C4-2B (cell line): ENCODE data around the gene SAMM50.

Experiments
- H3K27ac ChIP-seq: fragments of 450-650 bp; 2 replicates; pipeline ENCODE4 v1.5.1; 2017
- ZFX ChIP-seq: fragments of 450-650 bp; IDR thresholded peaks from 2 replicates; pipeline ENCODE4 v1.6.1; 2017
- TF ChIP-seq, protein P1 (sequence below): fragments of 450-650 bp; conservative IDR thresholded peaks from 2 replicates; pipeline ENCODE4 v1.5.1; 2017; ENCODE audit warnings: mild to moderate bottlenecking

SAMM50 gene

DNA sequence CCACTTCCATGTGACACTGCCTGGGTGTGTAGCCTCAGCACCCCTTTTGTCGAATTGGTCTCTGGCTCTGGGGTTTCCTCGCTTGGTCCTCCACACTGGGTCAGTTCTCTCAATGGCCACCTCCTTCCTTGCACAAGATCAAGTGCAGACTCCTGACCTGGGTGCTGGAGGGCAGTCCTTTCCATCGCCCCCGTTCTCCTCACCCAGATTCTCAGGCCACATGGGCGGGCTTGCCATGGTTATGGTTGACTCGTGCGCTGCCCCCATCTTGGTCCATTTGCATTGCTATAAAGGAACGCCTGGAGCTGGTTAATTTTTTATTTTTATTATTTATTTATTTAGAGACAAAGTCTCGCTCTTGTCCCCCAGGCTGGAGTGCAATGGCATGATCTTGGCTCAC, 63.4 kb downstream of the SAMM50 start:
- no peak for TF ChIP-seq ZFX
- TF ChIP-seq, protein P1, sequence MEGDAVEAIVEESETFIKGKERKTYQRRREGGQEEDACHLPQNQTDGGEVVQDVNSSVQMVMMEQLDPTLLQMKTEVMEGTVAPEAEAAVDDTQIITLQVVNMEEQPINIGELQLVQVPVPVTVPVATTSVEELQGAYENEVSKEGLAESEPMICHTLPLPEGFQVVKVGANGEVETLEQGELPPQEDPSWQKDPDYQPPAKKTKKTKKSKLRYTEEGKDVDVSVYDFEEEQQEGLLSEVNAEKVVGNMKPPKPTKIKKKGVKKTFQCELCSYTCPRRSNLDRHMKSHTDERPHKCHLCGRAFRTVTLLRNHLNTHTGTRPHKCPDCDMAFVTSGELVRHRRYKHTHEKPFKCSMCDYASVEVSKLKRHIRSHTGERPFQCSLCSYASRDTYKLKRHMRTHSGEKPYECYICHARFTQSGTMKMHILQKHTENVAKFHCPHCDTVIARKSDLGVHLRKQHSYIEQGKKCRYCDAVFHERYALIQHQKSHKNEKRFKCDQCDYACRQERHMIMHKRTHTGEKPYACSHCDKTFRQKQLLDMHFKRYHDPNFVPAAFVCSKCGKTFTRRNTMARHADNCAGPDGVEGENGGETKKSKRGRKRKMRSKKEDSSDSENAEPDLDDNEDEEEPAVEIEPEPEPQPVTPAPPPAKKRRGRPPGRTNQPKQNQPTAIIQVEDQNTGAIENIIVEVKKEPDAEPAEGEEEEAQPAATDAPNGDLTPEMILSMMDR: no peak
- no peak overlapping the region for H3K27ac ChIP-seq

DNA sequence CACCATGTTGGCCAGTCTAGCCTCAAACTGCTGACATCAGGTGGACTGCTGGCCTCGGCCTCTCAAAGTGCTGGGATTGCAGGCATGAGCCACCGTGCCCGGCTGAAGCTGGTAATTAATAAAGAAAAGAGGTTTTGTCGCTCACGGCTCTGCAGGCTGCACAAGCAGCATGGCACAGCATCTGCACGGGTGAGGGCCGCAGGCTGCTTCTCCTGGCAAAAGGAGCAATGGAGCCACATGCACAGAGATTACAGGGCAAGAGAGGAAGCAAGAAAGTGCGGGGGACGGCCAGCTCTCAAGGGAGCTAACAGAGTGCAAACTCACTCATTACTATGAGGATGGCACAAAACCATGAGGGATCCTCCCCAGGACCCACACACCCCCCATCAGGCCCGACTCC, 64.2 kb downstream of the SAMM50 start:
- no peak overlapping the region for H3K27ac ChIP-seq
- TF ChIP-seq ZFX: no peak
- TF ChIP-seq, protein P1: no peak

DNA sequence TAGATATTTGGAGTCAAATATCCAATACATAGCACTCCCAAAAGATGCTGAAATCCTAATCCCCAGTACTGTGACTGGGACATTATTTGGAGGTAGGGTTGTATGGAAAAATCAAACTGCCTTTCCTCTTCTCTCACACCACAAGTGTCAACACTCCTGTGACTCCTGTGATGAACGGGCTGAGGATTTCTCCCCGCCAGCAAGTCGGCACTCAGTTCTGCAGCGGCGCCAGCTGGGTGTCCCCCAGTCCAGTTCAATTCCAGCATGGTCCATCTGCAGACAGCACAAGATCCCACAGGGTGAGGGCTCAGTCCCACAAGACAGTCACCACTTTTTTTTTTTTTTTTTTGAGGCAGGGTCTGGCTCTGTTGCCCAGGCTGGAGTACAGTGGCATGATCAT, 64.6 kb downstream of the SAMM50 start:
- TF ChIP-seq ZFX: no peak
- TF ChIP-seq, protein P1: no peak
- H3K27ac ChIP-seq: no peak overlapping the region

DNA sequence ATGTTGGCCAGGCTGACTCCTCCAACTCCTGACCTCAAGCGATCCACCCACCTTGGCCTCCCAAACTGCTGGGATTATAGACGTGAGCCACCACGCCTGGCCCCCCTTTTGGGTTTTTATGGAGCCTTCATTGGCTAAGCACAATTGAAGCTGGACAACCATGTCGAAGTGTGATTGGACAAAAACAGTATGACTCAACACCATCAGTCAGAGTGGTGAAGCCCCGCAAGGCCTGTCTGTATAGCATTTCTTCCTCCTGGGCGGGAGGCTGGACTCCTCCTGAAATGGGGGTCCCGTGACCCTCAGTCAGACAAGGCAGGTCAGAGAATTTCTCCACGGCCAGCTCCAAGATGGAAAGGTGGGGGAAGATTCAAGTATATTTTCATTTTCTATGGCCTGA, 65.7 kb downstream of the SAMM50 start:
- no peak overlapping the region for H3K27ac ChIP-seq
- no peak for TF ChIP-seq ZFX
- TF ChIP-seq, protein P1: no peak

DNA sequence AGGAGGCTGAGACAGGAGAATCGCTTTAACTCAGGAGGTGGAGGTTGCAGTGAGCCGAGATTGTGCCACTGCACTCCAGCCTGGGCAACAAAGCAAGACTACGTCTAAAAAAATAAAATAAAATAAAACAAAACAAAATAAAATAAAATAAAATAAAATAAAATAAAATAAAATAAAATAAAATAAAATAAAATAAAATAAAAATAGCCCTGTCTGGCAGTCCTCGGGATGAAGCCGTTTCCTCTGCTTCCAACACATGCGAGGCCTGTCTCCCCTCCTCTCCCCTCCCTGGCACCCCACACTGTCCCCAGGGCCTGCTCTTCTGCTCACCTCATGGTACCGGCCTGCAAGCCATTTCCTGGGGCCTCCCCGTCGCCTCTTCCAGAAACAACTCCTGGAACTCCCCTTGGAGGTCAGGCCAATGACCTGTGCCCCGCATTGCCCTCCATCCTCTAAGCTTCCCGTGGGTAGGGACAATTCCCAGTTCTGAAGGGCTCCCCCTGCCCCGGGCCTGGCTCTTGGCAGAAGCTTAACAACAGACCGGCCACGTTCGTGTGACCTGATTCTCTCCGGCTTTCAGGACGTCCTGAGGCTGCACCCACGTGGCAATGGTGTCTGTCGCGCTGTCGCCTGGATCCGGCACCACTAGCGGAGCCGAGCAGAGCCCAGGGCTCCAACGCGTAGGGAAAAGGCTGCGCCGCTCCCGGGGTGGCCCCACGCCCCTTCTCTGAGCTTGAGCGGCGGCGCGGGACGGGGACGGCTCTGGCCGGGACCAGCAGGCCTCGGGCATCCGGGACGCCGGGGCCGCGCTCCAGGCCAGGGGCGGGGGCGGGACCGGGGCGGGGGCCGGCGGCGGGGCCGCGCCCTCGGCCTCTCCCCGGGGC, 68.4 kb downstream of the SAMM50 start:
- TF ChIP-seq, protein P1: no peak
- TF ChIP-seq ZFX: peak; percentile 93
- peak overlapping the region; percentile 87 for H3K27ac ChIP-seq

DNA sequence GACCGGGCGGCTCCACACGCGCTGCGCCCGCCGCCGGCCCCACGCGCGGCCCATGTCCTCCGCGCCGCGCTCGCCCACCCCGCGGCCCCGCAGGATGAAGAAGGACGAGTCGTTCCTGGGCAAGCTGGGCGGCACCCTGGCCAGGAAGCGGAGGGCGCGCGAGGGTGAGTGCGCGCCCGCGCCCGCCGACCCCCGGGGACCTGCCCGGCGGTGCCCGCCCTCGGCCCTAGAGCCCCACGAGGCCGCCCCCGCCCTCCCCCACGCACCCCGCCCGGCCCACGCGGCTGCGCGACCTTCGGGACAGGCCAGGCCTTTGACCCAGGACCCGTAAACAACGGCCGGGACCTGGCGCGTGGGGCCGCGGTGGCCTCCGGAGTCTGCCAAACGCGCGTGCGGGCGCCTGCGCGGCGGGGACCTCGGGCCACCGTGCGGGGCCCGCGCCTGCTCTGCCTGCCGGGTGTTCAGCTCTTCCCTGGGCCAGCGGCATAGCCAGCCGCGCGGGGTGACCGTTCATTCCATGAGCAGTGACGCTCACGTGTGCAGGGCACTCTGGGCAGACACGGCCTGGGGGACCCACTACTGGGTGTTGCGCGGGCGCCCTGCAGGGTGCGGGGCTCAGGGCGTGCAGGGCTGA, 69.2 kb downstream of the SAMM50 start, which contains the start of gene PARVB:
TSS of gene PARVB (plus strand) at position 15 of the 634 bp plus-strand sequence. CDS start at position 53, 38 bp downstream.
- peak within 1 kb of the TSS; percentile 87 for H3K27ac ChIP-seq
- TF ChIP-seq, protein P1: no peak
- 0 out of 2 replicates have a peak, but pooled peaks have one; percentile 11 for TF ChIP-seq ZFX
